Lung (tissue), 12 donors: Measurements from ENCODE around the gene PEX1. TPM values are rescaled to one million over a fixed set of nuclear protein-coding genes. Genes with fewer than 3 reads are reported as not detected.
A peak's percentile ranks its signal among the peaks of the same experiment; 100 is the strongest.
"Not testable (repeated sequence)": the region's sequence is repeated elsewhere in the genome, so short reads cannot be mapped to it uniquely, and the experiment has no call there.

Experiments
- ATAC-seq: fragments of 200-7000 bp; cut with Tn5 transposase; one replicate; pipeline ENCODE4 v1.9.1; 2020; ENCODE audit warnings: moderate number of reproducible peaks; ENCODE audit not compliant: insufficient read depth, low FRiP score
- DNase-seq, 3 donors: peaks; one replicate each; pipeline ENCODE4 v3.0.0-alpha.2; 2013 to 2017
- H3K27ac ChIP-seq, 2 donors: one replicate each; pipeline ENCODE4 v1.5.1; 2013; ENCODE audit warnings: mild to moderate bottlenecking in 2 of 2, moderate library complexity in 2 of 2, control low read depth in 1 of 2, inconsistent platforms in 1 of 2, low read depth in 1 of 2, low read length in 1 of 2
- H3K27me3 ChIP-seq, 3 donors: one replicate each; pipeline ENCODE4 v1.5.1; 2013; ENCODE audit warnings: low read length in 2 of 3; ENCODE audit not compliant: control insufficient read depth in 3 of 3, insufficient read depth in 3 of 3
- H3K36me3 ChIP-seq, 4 donors: one replicate each; pipeline ENCODE4 v1.5.1; 2013; ENCODE audit warnings: low read length in 4 of 4, mild to moderate bottlenecking in 1 of 4, moderate library complexity in 1 of 4; ENCODE audit not compliant: control insufficient read depth in 4 of 4, insufficient read depth in 4 of 4
- H3K4me1 ChIP-seq, 5 donors: one replicate each; pipeline ENCODE4 v1.5.1; 2013; ENCODE audit warnings: low read length in 5 of 5, mild to moderate bottlenecking in 2 of 5, moderate library complexity in 1 of 5; ENCODE audit not compliant: control insufficient read depth in 5 of 5, insufficient read depth in 5 of 5
- H3K4me3 ChIP-seq: one replicate; pipeline ENCODE4 v1.5.1; 2013; ENCODE audit warnings: mild to moderate bottlenecking, control low read depth, moderate library complexity
- H3K9ac ChIP-seq, 2 donors: one replicate each; pipeline ENCODE4 v1.5.1; 2013; ENCODE audit warnings: low read length in 2 of 2, control low read depth in 1 of 2; ENCODE audit not compliant: insufficient read depth in 1 of 2
- H3K9me3 ChIP-seq, 4 donors: one replicate each; pipeline ENCODE4 v1.5.1; 2013; ENCODE audit warnings: low read length in 3 of 4, mild to moderate bottlenecking in 1 of 4, moderate library complexity in 1 of 4; ENCODE audit not compliant: control insufficient read depth in 4 of 4, insufficient read depth in 3 of 4
- WGBS, 2 donors: extraction: QIAGEN DNeasy Blood & Tissue Kit; methylation state at CpG; one replicate each; pipeline ENCODE4 v1.1.7; 2013; 5-methylcytosine and 5-hydroxymethylcytosine counted together
- polyA plus RNA-seq, 2 donors: library from polyadenylated mRNA; stranded (reverse); fragments of 200-250 nt; gene quantifications; one replicate each; pipeline ENCODE4 v1.2.1, GENCODE V29; 2013
- total RNA-seq, 2 donors: library from RNA; depleted of rRNA in 1 of 2; stranded (reverse); fragments of >200 nt in 1 of 2; gene quantifications; one replicate each; pipeline ENCODE4 v1.2.1, GENCODE V29; 2014 to 2021
- TF ChIP-seq, protein P1 (sequence below): IDR thresholded peaks from 2 replicates; pipeline ENCODE4 v1.5.1; 2012; ENCODE audit warnings: mild to moderate bottlenecking; ENCODE audit errors: control extremely low read depth, extremely low read depth
- donor health status: control.
- donor health status: control.
- donor health status: Bipolar disorder and iron deficiency.
- donor health status: healthy.
- donor health status: DM: yes; HTN: yes; CAD: no.

The PEX1 gene
- total and polyA plus RNA-seq, 4 donors, result 7.2 to 52.7 (median 13.8) TPM

DNA sequence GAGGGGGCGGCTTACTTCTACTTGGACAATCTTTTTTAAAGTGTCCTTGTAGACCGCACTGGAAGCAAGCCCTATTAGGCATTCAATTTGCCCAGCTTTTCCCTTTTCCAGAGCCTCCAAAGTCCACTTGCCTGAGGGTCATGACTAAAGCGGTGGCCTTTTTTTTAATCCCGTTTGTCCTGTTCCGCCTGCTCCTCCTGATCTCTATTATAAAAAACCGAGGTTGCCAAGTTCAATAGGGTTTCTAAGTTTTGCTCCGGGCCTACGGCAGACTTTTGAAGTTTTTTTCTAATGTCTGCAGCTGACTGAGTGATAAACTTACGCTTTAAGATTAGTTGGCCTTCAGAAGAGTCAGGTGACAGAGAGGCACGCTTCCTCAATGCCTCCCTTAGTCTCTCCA, 54.3 kb downstream of the PEX1 start:
- H3K27ac ChIP-seq, H3K4me1 ChIP-seq, ATAC-seq, H3K9ac ChIP-seq, H3K4me3 ChIP-seq, H3K36me3 ChIP-seq, H3K27me3 ChIP-seq, H3K9me3 ChIP-seq: not testable (repeated sequence)
- DNase-seq, result peak in 1 of 3 donors; percentile 4
- WGBS, 2 donors, result 84 to 90% methylated on average over 10 of the region's 10 CpGs

GRCh38 chr7:92468589-92468988, 59.7 kb downstream of the PEX1 start:
- H3K9me3 ChIP-seq, H3K27me3 ChIP-seq, H3K27ac ChIP-seq, H3K4me1 ChIP-seq, H3K4me3 ChIP-seq, H3K9ac ChIP-seq, DNase-seq, H3K36me3 ChIP-seq, ATAC-seq: not testable (repeated sequence)
- 95 to 97% methylated on average over 8 to 9 of the region's 9 CpGs for WGBS, 2 donors

DNA sequence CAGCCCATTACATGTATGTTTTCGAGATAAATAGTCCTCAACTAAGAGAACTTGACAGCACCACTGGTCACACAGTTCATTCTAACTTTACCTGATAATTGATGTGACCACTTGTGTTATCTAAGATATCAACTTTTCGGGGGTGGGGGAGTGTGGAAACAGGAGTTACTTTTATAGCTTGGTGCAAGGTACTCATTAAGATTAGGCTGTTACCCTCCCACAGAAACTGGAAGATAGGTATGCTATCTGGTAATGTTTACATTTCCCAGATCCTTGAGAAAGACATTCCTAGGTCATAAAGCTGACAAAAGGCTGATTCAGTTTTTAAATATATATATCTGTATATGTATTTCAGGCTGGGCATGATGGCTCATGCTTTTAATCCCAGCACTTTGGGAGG, 61.6 kb downstream of the PEX1 start:
- Histone ChIP-seq H3K27ac (no peak overlapping the region), H3K9ac (no peak overlapping the region), H3K27me3 (no peaks in the 10 kb centered on the region), H3K9me3 (no peaks in the 10 kb centered on the region), H3K36me3 (peaks cover 0 to 9% (median 2%) of the 10 kb centered on the region in 4 donors), H3K4me3 (no peak overlapping the region), H3K4me1 (no peaks in the 10 kb centered on the region)
- TF ChIP-seq, protein P1, sequence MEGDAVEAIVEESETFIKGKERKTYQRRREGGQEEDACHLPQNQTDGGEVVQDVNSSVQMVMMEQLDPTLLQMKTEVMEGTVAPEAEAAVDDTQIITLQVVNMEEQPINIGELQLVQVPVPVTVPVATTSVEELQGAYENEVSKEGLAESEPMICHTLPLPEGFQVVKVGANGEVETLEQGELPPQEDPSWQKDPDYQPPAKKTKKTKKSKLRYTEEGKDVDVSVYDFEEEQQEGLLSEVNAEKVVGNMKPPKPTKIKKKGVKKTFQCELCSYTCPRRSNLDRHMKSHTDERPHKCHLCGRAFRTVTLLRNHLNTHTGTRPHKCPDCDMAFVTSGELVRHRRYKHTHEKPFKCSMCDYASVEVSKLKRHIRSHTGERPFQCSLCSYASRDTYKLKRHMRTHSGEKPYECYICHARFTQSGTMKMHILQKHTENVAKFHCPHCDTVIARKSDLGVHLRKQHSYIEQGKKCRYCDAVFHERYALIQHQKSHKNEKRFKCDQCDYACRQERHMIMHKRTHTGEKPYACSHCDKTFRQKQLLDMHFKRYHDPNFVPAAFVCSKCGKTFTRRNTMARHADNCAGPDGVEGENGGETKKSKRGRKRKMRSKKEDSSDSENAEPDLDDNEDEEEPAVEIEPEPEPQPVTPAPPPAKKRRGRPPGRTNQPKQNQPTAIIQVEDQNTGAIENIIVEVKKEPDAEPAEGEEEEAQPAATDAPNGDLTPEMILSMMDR, result no peak
- DNase-seq, result no peak
- ATAC-seq, result no peak
- 83 to 93% methylated on average over 2 of the region's 2 CpGs for WGBS, 2 donors

DNA sequence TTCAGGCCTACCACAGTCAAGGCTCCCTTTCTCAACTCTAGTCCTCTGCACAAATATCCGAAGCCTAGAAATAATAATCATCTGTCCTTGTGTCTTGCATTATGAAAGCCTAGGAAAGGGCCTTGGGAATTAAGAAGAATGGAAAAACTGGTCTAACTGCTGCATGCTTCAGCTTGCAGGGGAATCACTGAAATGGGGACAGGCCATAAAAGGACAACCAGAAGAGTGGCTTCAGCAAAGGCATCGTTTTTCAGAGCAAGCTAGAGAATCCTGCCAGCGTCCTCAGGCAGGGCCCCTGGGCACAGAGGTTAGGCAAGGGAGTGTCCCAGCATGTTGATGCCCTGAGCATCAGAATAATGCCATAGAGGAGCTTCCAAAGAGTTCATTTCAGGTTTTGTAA, 63.8 kb downstream of the PEX1 start:
- Histone ChIP-seq H3K4me1 (no peaks in the 10 kb centered on the region), H3K9me3 (no peaks in the 10 kb centered on the region), H3K4me3 (no peak overlapping the region), H3K9ac (no peak overlapping the region), H3K27ac (no peak overlapping the region), H3K27me3 (no peaks in the 10 kb centered on the region), H3K36me3 (peaks cover 0 to 9% (median 2%) of the 10 kb centered on the region in 4 donors)
- TF ChIP-seq, protein P1, result no peak
- WGBS, 2 donors, result 82 to 86% methylated on average over 3 of the region's 3 CpGs
- ATAC-seq (no peak), DNase-seq (no peak)

DNA sequence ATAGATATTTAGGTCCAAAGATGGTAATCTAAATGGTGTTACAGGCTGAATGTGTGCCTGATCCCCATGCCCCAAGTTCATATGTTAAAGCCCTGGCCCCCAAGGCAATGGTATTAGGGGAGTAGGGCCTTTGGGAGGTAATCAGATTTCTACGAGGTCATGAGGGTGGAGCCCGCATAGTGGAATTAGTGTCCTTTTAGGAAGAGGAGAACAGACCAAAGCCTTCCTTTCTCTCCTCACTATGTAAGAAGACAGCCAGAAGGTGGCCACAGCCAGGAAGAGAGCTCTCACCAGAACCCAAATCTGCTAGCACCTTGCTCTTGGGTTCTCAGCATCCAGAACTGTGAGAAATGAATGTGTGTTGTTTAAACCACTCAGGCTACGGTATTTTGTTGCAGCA, 65.8 kb downstream of the PEX1 start:
- TF ChIP-seq, protein P1, result no peak
- H3K9me3 ChIP-seq, result no peaks in the 10 kb centered on the region

More for the DNA sequence above, 65.8 kb downstream of the PEX1 start:
- H3K36me3 ChIP-seq, result peaks cover 0 to 14% (median 4%) of the 10 kb centered on the region in 4 donors
- no peaks in the 10 kb centered on the region for H3K27me3 ChIP-seq
- H3K4me1 ChIP-seq, result no peaks in the 10 kb centered on the region
- no peak overlapping the region for H3K4me3 ChIP-seq
- no peak overlapping the region for H3K9ac ChIP-seq
- DNase-seq (no peak), ATAC-seq (no peak)
- H3K27ac ChIP-seq, result no peak overlapping the region
- 92 to 95% methylated on average over 3 of the region's 3 CpGs for WGBS, 2 donors
